B cell (primary cell): ENCODE results near the gene TTPAL. TPM values are rescaled to one million over a fixed set of nuclear protein-coding genes. Genes with fewer than 3 reads are reported as not detected.

ENCODE experiments used
- ATAC-seq: fragments of 200-7000 bp; cut with Tn5 transposase; one replicate; pipeline ENCODE4 v1.10.0; 2021; ENCODE audit warnings: low read depth, mild to moderate bottlenecking, moderate number of reproducible peaks, moderate library complexity
- CTCF ChIA-PET: fragments of 350-600 bp; sonication (Branson Sonifier 250); formaldehyde crosslinking; loops from one replicate; lab custom pipeline; 2021; ENCODE audit warnings: antibody characterized with exemption, inconsistent platforms; lab: Charles Lee
- POLR2A ChIA-PET: fragments of 350-600 bp; sonication (Branson Sonifier 250); formaldehyde crosslinking; loops from one replicate; lab custom pipeline; 2021; ENCODE audit warnings: antibody characterized with exemption; lab: Charles Lee
- DNase-seq: peaks from one replicate; pipeline ENCODE4 v3.0.0; 2013
- H2AFZ ChIP-seq: 2 replicates; pipeline ENCODE4 v1.6.1; 2012; ENCODE audit warnings: mild to moderate bottlenecking, low read depth, low read length; ENCODE audit not compliant: insufficient read depth, poor library complexity, severe bottlenecking
- H3K27ac ChIP-seq, 2 donors: 1 replicate in 1 of 2; 2 replicates in 1 of 2; pipeline ENCODE4 v1.5.1; 2012 to 2013; ENCODE audit warnings: low read length in 2 of 2, mild to moderate bottlenecking in 2 of 2, moderate library complexity in 1 of 2
- H3K27me3 ChIP-seq, 4 experiments: fragments of 200-600 bp in 1 of 4; sonication (generic) in 1 of 4; replicated peaks in 1 of 4; 1 replicate in 2 of 4; 2 replicates in 2 of 4; pipeline versions ENCODE4 v1.6.1 to v1.7.0; 2013 to 2016; ENCODE audit warnings: low read length in 3 of 4, mild to moderate bottlenecking in 2 of 4, mixed read lengths in 1 of 4, moderate library complexity in 1 of 4; ENCODE audit not compliant: insufficient read depth in 4 of 4, control insufficient read depth in 3 of 4; ENCODE audit errors: control extremely low read depth in 1 of 4
- H3K36me3 ChIP-seq, 2 experiments: replicated peaks in 1 of 2; 1 replicate in 1 of 2; 2 replicates in 1 of 2; pipeline versions ENCODE4 v1.6.1 to v1.7.1; 2013; ENCODE audit warnings: low read length in 1 of 2; ENCODE audit not compliant: insufficient read depth in 2 of 2, control insufficient read depth in 1 of 2; ENCODE audit errors: control extremely low read depth in 1 of 2, extremely low read depth in 1 of 2
- H3K4me1 ChIP-seq, 2 donors: fragments of 200-600 bp in 1 of 2; sonication (generic) in 1 of 2; 1 replicate in 1 of 2; 2 replicates in 1 of 2; pipeline versions ENCODE4 v1.5.1 to v1.6.1; 2013 to 2017; ENCODE audit warnings: low read length in 2 of 2; ENCODE audit not compliant: control insufficient read depth in 2 of 2, insufficient read depth in 2 of 2
- H3K4me2 ChIP-seq: replicated peaks from 2 replicates; pipeline ENCODE3; 2012; ENCODE audit warnings: mild to moderate bottlenecking, low read depth, low read length; ENCODE audit not compliant: poor library complexity, severe bottlenecking
- H3K4me3 ChIP-seq, 5 experiments: fragments of 200-600 bp in 1 of 5; sonication (generic) in 1 of 5; 1 replicate in 3 of 5; 2 replicates in 2 of 5; pipeline versions ENCODE4 v1.5.1 to v1.7.0; 2011 to 2016; ENCODE audit warnings: low read length in 4 of 5, mild to moderate bottlenecking in 4 of 5, low read depth in 2 of 5, control low read depth in 1 of 5, moderate library complexity in 1 of 5; ENCODE audit not compliant: insufficient read depth in 1 of 5; ENCODE audit errors: control extremely low read depth in 1 of 5, extremely low read depth in 1 of 5
- H3K79me2 ChIP-seq: fragments of 200-600 bp; sonication (generic); one replicate; pipeline ENCODE4 v1.6.0; 2016; ENCODE audit warnings: low read length; ENCODE audit not compliant: control insufficient read depth, insufficient read depth
- H3K9ac ChIP-seq: fragments of 200-600 bp; sonication (generic); 2 replicates; pipeline ENCODE4 v1.6.1; 2017; ENCODE audit warnings: mild to moderate bottlenecking, low read length, moderate library complexity
- H3K9me3 ChIP-seq, 3 donors: one replicate each; pipeline versions ENCODE4 v1.6.1 to v1.7.1; 2013; ENCODE audit warnings: low read length in 2 of 3; ENCODE audit not compliant: control insufficient read depth in 2 of 3, insufficient read depth in 1 of 3; ENCODE audit errors: control extremely low read depth in 1 of 3
- H4K20me1 ChIP-seq: 2 replicates; pipeline ENCODE4 v1.6.0; 2012; ENCODE audit warnings: mild to moderate bottlenecking, low read length; ENCODE audit not compliant: insufficient read depth, control insufficient read depth, poor library complexity, severe bottlenecking
- H3K27ac Mint-ChIP-seq: one replicate; pipeline ENCODE4 v1.8.0; 2021; ENCODE audit warnings: mixed read lengths
- H3K27me3 Mint-ChIP-seq: one replicate; pipeline ENCODE4 v1.8.0; 2021; ENCODE audit warnings: mixed read lengths
- H3K4me1 Mint-ChIP-seq: one replicate; pipeline ENCODE4 v1.8.0; 2021; ENCODE audit warnings: mixed read lengths
- H3K4me3 Mint-ChIP-seq: one replicate; pipeline ENCODE4 v1.8.0; 2021; ENCODE audit warnings: mixed read lengths
- H3K9me3 Mint-ChIP-seq: one replicate; pipeline ENCODE4 v1.8.0; 2022; ENCODE audit warnings: mixed read lengths; ENCODE audit not compliant: insufficient read depth
- CTCF ChIP-seq: fragments of 200-600 bp; IDR thresholded peaks from one replicate; pipeline ENCODE4 v1.8.0; 2022; ENCODE audit warnings: antibody characterized with exemption, mild to moderate bottlenecking
- EZH2 ChIP-seq: IDR thresholded peaks from 2 replicates; pipeline ENCODE4 v1.6.1; 2012; ENCODE audit warnings: borderline replicate concordance, low read depth, mild to moderate bottlenecking, moderate library complexity, low read length; ENCODE audit not compliant: insufficient read depth, poor library complexity, severe bottlenecking
- WGBS: methylation state at CpG from one replicate; pipeline ENCODE4 v1.1.5; 2013; ENCODE audit warnings: missing lambda C conversion rate; ENCODE audit not compliant: insufficient coverage; 5-methylcytosine and 5-hydroxymethylcytosine counted together
- intact Hi-C: fragments of 100-400 bp; cut with micrococcal nuclease; formaldehyde crosslinking; loops from one replicate; pipeline ENCODE4 v1.10.0; 2022
- polyA plus RNA-seq: library from polyadenylated mRNA; depleted of rRNA; stranded (reverse); fragments of >200 nt; gene quantifications from 2 replicates; pipeline ENCODE4 v1.2.3, GENCODE V29; 2012
- total RNA-seq, 2 donors: library from RNA; stranded (reverse); fragments of 120-200 nt in 1 of 2; gene quantifications; 1 replicate in 1 of 2; 2 replicates in 1 of 2; pipeline versions ENCODE4 v1.2.3 to v1.2.4, GENCODE V29; 2013 to 2022

The TTPAL gene
- total and polyA plus RNA-seq, 2 donors (not counting 1 experiment from before 2014, with no cell fraction given) = 4.0 to 26.8 TPM

DNA sequence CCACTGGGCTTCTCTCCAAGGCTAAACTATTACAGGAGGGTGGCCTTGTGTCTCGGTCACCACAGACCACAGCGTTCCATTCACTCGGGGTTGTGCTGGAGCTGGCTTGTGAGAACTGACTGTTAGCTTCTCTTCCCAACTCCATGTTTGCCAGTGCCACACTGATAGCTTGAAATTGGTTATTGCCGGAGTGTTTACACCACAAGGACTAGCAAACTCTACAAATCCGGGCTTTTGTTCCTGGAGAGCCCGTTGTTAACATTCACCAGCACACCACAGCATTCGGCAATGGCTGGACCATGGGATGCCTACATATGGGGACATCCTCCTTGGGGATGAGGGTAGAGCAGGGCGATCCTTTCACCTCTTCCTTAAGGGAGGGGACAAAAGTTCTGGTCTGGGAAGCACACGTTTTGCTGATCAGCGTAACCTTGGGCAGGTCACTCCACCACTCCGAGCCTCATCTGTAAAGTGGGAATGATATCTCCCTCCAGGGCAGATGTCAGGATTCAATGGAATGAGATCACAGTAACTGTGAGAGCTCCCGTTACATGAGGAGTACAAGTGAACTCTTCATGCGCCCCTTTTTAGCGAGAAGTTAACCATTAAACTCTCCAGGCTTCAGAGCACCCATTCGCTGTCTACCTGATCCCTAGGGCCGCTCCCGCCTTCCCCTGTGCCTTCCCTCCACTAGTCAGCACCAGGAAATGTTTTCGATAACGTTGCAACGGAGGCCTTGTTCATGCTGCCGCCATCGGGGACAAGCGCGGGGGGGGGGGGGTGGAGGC, 41.7 kb upstream of the TTPAL start:
- H2AFZ ChIP-seq = no peak overlapping the region
- no peaks in the 10 kb centered on the region for H3K79me2 ChIP-seq
- H3K4me3 Mint-ChIP-seq = no peak overlapping the region
- 92% methylated on average over 12 of the region's 24 CpGs for WGBS
- no peaks in the 10 kb centered on the region for H3K27me3 ChIP-seq
- ChIA-PET CTCF (no interaction called here), POLR2A (no interaction called here)
- H3K27me3 Mint-ChIP-seq = peaks cover 5% of the 10 kb centered on the region
- no peaks in the 10 kb centered on the region for H3K9me3 Mint-ChIP-seq
- no peak for TF ChIP-seq CTCF
- TF ChIP-seq EZH2 = no peak
- no peak overlapping the region for H3K9ac ChIP-seq
- H3K4me2 ChIP-seq = no peak overlapping the region
- no peaks in the 10 kb centered on the region for H3K4me1 Mint-ChIP-seq
- no peak overlapping the region for H3K27ac ChIP-seq
- H3K4me3 ChIP-seq = no peak overlapping the region
- no peak for ATAC-seq
- no peak overlapping the region for H3K27ac Mint-ChIP-seq
- intact Hi-C loops = no loop called here
- no peaks in the 10 kb centered on the region for H4K20me1 ChIP-seq
- H3K36me3 ChIP-seq = no peaks in the 10 kb centered on the region
- no peaks in the 10 kb centered on the region for H3K4me1 ChIP-seq
- no peak for DNase-seq
- H3K9me3 ChIP-seq = no peaks in the 10 kb centered on the region

DNA sequence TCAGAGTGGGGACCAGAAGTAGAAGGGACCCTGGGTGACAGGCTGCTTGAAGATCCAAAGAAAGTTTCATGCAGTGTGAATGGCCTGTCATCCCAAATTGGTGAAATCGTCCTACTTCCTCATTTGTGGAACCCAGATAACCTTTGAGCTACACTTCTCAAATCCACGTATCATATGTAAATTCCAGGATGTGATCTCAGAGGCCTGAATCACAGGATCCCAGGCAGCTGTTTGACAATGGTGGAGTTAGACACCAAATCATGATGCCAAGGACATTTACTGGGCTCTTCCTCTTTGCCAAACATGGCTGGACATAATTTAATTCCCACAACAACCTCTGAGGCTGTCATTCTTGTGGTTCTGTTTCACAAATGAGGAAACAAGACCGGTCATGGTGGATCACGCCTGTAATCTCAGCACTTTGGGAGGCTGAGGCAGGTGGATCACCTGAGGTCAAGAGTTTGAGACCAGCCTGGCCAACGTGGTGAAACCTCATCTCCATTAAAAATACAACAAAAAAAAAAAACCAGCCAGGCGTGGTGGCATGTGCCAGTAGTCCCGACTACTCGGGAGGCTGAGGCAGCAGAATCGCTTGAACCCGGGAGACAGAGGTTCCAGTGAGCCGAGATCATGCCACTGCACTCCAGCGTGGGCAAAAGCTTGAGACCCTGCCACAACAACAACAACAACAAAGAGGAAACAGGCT, 39.9 kb upstream of the TTPAL start:
- ChIA-PET CTCF (interaction anchor here (0.8 to 1.2 kb wide), 2 partner anchors 9 to 22 kb away, joined by 3 to 5 read pairs; no protein-coding TSS in a partner anchor), POLR2A (no interaction called here)
- no peak overlapping the region for H2AFZ ChIP-seq
- ATAC-seq (no peak), DNase-seq (no peak)
- Mint-ChIP-seq H3K4me1 (no peaks in the 10 kb centered on the region), H3K27me3 (peaks cover 9% of the 10 kb centered on the region), H3K9me3 (no peaks in the 10 kb centered on the region), H3K27ac (no peak overlapping the region), H3K4me3 (no peak overlapping the region)
- H3K4me1 ChIP-seq = no peaks in the 10 kb centered on the region
- WGBS = 34% methylated on average over 7 of the region's 12 CpGs
- intact Hi-C loops = no loop called here
- no peak overlapping the region for H3K27ac ChIP-seq
- H3K79me2 ChIP-seq = no peaks in the 10 kb centered on the region
- H3K36me3 ChIP-seq = no peaks in the 10 kb centered on the region
- no peak overlapping the region for H3K4me2 ChIP-seq
- H3K9ac ChIP-seq = no peak overlapping the region
- H3K4me3 ChIP-seq = no peak overlapping the region
- no peaks in the 10 kb centered on the region for H4K20me1 ChIP-seq
- no peaks in the 10 kb centered on the region for H3K27me3 ChIP-seq
- TF ChIP-seq EZH2 (no peak), CTCF (no peak)
- no peaks in the 10 kb centered on the region for H3K9me3 ChIP-seq
